Measurements from ENCODE around the gene COL9A3. TPM values are rescaled to one million over a fixed set of nuclear protein-coding genes. Genes with fewer than 3 reads are reported as not detected.
A peak's percentile ranks its signal among the peaks of the same experiment; 100 is the strongest.

Gene COL9A3
- polyA plus RNA-seq, 4 donors, result 3.4 to 12.7 (median 5.9) TPM

GRCh38 chr20:62782149-62782892 is 34.5 kb upstream of the COL9A3 start:
- WGBS, 3 donors, result 84 to 90% (median 88%) methylated on average over 18 of the region's 18 CpGs
- Histone ChIP-seq H3K36me3 (ENCODE audit: control insufficient read depth in 3 of 3, insufficient read depth in 2 of 3, low read depth in 1 of 3, low read length in 3 of 3) (no peaks in the 10 kb centered on the region), H3K27ac (ENCODE audit: low read depth in 1 of 3, low read length in 2 of 3) (no peak overlapping the region), H3K4me1 (ENCODE audit: control insufficient read depth in 3 of 3, insufficient read depth in 2 of 3, low read depth in 1 of 3, low read length in 2 of 3) (peaks cover 0 to 5% (median 0%) of the 10 kb centered on the region in 3 donors), H3K4me3 (ENCODE audit: low read depth in 1 of 3, low read length in 3 of 3) (no peak overlapping the region), H3K9me3 (ENCODE audit: control insufficient read depth in 2 of 2, insufficient read depth in 1 of 2, low read depth in 1 of 2, low read length in 1 of 2) (no peaks in the 10 kb centered on the region), H3K27me3 (ENCODE audit: control insufficient read depth in 3 of 3, insufficient read depth in 3 of 3, low read length in 3 of 3) (no peaks in the 10 kb centered on the region)
- DNase-seq (no peak), FAIRE-seq (no peak)

DNA sequence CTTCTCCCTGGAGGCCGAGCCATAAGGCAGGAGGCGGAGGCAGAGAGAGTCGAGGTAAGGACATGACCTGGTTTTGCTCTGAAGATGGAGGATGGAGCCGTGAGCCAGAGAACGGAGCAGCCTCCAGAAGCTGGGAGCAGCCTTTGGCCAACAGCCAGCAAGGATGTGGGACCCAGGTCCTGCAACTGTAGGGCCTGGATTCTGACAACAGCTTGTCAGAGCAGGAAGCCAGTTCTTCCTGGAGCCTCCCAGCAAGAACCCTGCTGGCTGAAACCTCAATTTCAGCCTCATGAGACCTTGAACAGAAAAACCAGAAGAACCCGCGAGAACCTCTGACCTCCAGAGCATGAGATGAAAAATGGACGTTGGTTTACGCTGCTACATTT is 34.0 kb upstream of the COL9A3 start:
- Histone ChIP-seq H3K36me3 (ENCODE audit: control insufficient read depth in 3 of 3, insufficient read depth in 2 of 3, low read depth in 1 of 3, low read length in 3 of 3) (no peaks in the 10 kb centered on the region), H3K27me3 (ENCODE audit: control insufficient read depth in 3 of 3, insufficient read depth in 3 of 3, low read length in 3 of 3) (no peaks in the 10 kb centered on the region), H3K4me1 (ENCODE audit: control insufficient read depth in 3 of 3, insufficient read depth in 2 of 3, low read depth in 1 of 3, low read length in 2 of 3) (peaks cover 0 to 5% (median 0%) of the 10 kb centered on the region in 3 donors), H3K4me3 (ENCODE audit: low read depth in 1 of 3, low read length in 3 of 3) (no peak overlapping the region), H3K27ac (ENCODE audit: low read depth in 1 of 3, low read length in 2 of 3) (no peak overlapping the region), H3K9me3 (ENCODE audit: control insufficient read depth in 2 of 2, insufficient read depth in 1 of 2, low read depth in 1 of 2, low read length in 1 of 2) (no peaks in the 10 kb centered on the region)
- WGBS, 3 donors, result 50 to 61% (median 60%) methylated on average over 9 of the region's 9 CpGs
- FAIRE-seq (no peak), DNase-seq (no peak)

GRCh38 chr20:62784497-62784896 is 32.4 kb upstream of the COL9A3 start:
- Histone ChIP-seq H3K9me3 (ENCODE audit: control insufficient read depth in 2 of 2, insufficient read depth in 1 of 2, low read depth in 1 of 2, low read length in 1 of 2) (no peaks in the 10 kb centered on the region), H3K27me3 (ENCODE audit: control insufficient read depth in 3 of 3, insufficient read depth in 3 of 3, low read length in 3 of 3) (no peaks in the 10 kb centered on the region), H3K4me1 (ENCODE audit: control insufficient read depth in 3 of 3, insufficient read depth in 2 of 3, low read depth in 1 of 3, low read length in 2 of 3) (peaks cover 0 to 5% (median 0%) of the 10 kb centered on the region in 3 donors), H3K27ac (ENCODE audit: low read depth in 1 of 3, low read length in 2 of 3) (no peak overlapping the region), H3K36me3 (ENCODE audit: control insufficient read depth in 3 of 3, insufficient read depth in 2 of 3, low read depth in 1 of 3, low read length in 3 of 3) (no peaks in the 10 kb centered on the region), H3K4me3 (ENCODE audit: low read depth in 1 of 3, low read length in 3 of 3) (no peak overlapping the region)
- WGBS, 3 donors, result 89 to 92% (median 92%) methylated on average over 16 of the region's 16 CpGs
- FAIRE-seq (no peak), DNase-seq (no peak)

GRCh38 chr20:62785393-62785792 is 31.5 kb upstream of the COL9A3 start:
- FAIRE-seq, result no peak
- H3K36me3 ChIP-seq (ENCODE audit: control insufficient read depth in 3 of 3, insufficient read depth in 2 of 3, low read depth in 1 of 3, low read length in 3 of 3), result no peaks in the 10 kb centered on the region
- 65 to 77% (median 74%) methylated on average over 10 to 11 of the region's 11 CpGs for WGBS, 3 donors
- no peaks in the 10 kb centered on the region for H3K9me3 ChIP-seq (ENCODE audit: control insufficient read depth in 2 of 2, insufficient read depth in 1 of 2, low read depth in 1 of 2, low read length in 1 of 2)
- H3K27me3 ChIP-seq (ENCODE audit: control insufficient read depth in 3 of 3, insufficient read depth in 3 of 3, low read length in 3 of 3), result peaks cover 0 to 1% (median 0%) of the 10 kb centered on the region in 3 donors
- H3K4me1 ChIP-seq (ENCODE audit: control insufficient read depth in 3 of 3, insufficient read depth in 2 of 3, low read depth in 1 of 3, low read length in 2 of 3), result peaks cover 0 to 5% (median 0%) of the 10 kb centered on the region in 3 donors
- H3K27ac ChIP-seq (ENCODE audit: low read depth in 1 of 3, low read length in 2 of 3), result no peak overlapping the region
- no peak for DNase-seq
- H3K4me3 ChIP-seq (ENCODE audit: low read depth in 1 of 3, low read length in 3 of 3), result no peak overlapping the region

DNA sequence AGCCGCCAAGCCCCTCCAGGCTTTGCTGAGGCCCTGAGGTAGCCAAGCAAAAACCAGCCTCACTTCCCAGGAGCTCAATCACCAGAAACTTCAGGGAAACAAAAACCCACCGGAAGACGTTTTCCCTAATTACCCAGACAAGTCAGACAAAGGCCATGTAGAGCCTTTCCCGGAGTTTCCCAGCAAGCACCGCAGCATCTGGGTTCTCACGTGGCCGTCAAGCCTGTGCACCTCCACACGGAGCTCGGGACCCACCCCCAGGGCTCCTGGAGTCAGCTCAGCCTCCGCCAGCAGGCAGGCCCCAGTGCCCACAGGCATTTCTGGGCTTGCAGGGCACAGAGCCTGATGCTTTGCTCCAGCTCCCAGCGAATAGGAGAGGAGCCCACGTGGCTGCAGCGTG is 30.7 kb upstream of the COL9A3 start:
- Histone ChIP-seq H3K27me3 (ENCODE audit: control insufficient read depth in 3 of 3, insufficient read depth in 3 of 3, low read length in 3 of 3) (peaks cover 0 to 3% (median 0%) of the 10 kb centered on the region in 3 donors), H3K36me3 (ENCODE audit: control insufficient read depth in 3 of 3, insufficient read depth in 2 of 3, low read depth in 1 of 3, low read length in 3 of 3) (no peaks in the 10 kb centered on the region), H3K4me3 (ENCODE audit: low read depth in 1 of 3, low read length in 3 of 3) (no peak overlapping the region), H3K9me3 (ENCODE audit: control insufficient read depth in 2 of 2, insufficient read depth in 1 of 2, low read depth in 1 of 2, low read length in 1 of 2) (no peaks in the 10 kb centered on the region), H3K27ac (ENCODE audit: low read depth in 1 of 3, low read length in 2 of 3) (no peak overlapping the region), H3K4me1 (ENCODE audit: control insufficient read depth in 3 of 3, insufficient read depth in 2 of 3, low read depth in 1 of 3, low read length in 2 of 3) (peaks cover 0 to 5% (median 0%) of the 10 kb centered on the region in 3 donors)
- DNase-seq (no peak), FAIRE-seq (no peak)
- whole genome bisulfite sequencing, 3 donors, result 82 to 95% (median 85%) methylated on average over 13 of the region's 13 CpGs

- peaks cover 0 to 5% (median 0%) of the 10 kb centered on the region in 3 donors for H3K4me1 ChIP-seq (ENCODE audit: control insufficient read depth in 3 of 3, insufficient read depth in 2 of 3, low read depth in 1 of 3, low read length in 2 of 3)
- H3K27ac ChIP-seq (ENCODE audit: low read depth in 1 of 3, low read length in 2 of 3), result no peak overlapping the region
- DNase-seq (no peak), FAIRE-seq (no peak)
- no peaks in the 10 kb centered on the region for H3K9me3 ChIP-seq (ENCODE audit: control insufficient read depth in 2 of 2, insufficient read depth in 1 of 2, low read depth in 1 of 2, low read length in 1 of 2)
- H3K4me3 ChIP-seq (ENCODE audit: low read depth in 1 of 3, low read length in 3 of 3), result no peak overlapping the region
- peaks cover 0 to 3% (median 0%) of the 10 kb centered on the region in 3 donors for H3K27me3 ChIP-seq (ENCODE audit: control insufficient read depth in 3 of 3, insufficient read depth in 3 of 3, low read length in 3 of 3)
- WGBS, 3 donors, result 55 to 74% (median 66%) methylated on average over 7 of the region's 7 CpGs
- H3K36me3 ChIP-seq (ENCODE audit: control insufficient read depth in 3 of 3, insufficient read depth in 2 of 3, low read depth in 1 of 3, low read length in 3 of 3), result no peaks in the 10 kb centered on the region
Measured at GRCh38 chr20:62787321-62787720, 29.5 kb upstream of the COL9A3 start.

GRCh38 chr20:62787866-62788265 is 29.0 kb upstream of the COL9A3 start:
- H3K9me3 ChIP-seq (ENCODE audit: control insufficient read depth in 2 of 2, insufficient read depth in 1 of 2, low read depth in 1 of 2, low read length in 1 of 2), result no peaks in the 10 kb centered on the region
- peaks cover 0 to 5% (median 0%) of the 10 kb centered on the region in 3 donors for H3K4me1 ChIP-seq (ENCODE audit: control insufficient read depth in 3 of 3, insufficient read depth in 2 of 3, low read depth in 1 of 3, low read length in 2 of 3)
- WGBS, 3 donors, result 14 to 54% (median 36%) methylated on average over 5 of the region's 5 CpGs
- H3K27ac ChIP-seq (ENCODE audit: low read depth in 1 of 3, low read length in 2 of 3), result no peak overlapping the region
- FAIRE-seq, result no peak
- H3K4me3 ChIP-seq (ENCODE audit: low read depth in 1 of 3, low read length in 3 of 3), result no peak overlapping the region
- H3K36me3 ChIP-seq (ENCODE audit: control insufficient read depth in 3 of 3, insufficient read depth in 2 of 3, low read depth in 1 of 3, low read length in 3 of 3), result no peaks in the 10 kb centered on the region
- H3K27me3 ChIP-seq (ENCODE audit: control insufficient read depth in 3 of 3, insufficient read depth in 3 of 3, low read length in 3 of 3), result peaks cover 0 to 3% (median 0%) of the 10 kb centered on the region in 3 donors
- DNase-seq, result peak in 1 of 2 donors; percentile 87

- Histone ChIP-seq H3K27ac (ENCODE audit: low read depth in 1 of 3, low read length in 2 of 3) (no peak overlapping the region), H3K36me3 (ENCODE audit: control insufficient read depth in 3 of 3, insufficient read depth in 2 of 3, low read depth in 1 of 3, low read length in 3 of 3) (no peaks in the 10 kb centered on the region), H3K4me3 (ENCODE audit: low read depth in 1 of 3, low read length in 3 of 3) (no peak overlapping the region), H3K27me3 (ENCODE audit: control insufficient read depth in 3 of 3, insufficient read depth in 3 of 3, low read length in 3 of 3) (peaks cover 0 to 7% (median 0%) of the 10 kb centered on the region in 3 donors), H3K4me1 (ENCODE audit: control insufficient read depth in 3 of 3, insufficient read depth in 2 of 3, low read depth in 1 of 3, low read length in 2 of 3) (peaks cover 0 to 6% (median 1%) of the 10 kb centered on the region in 3 donors), H3K9me3 (ENCODE audit: control insufficient read depth in 2 of 2, insufficient read depth in 1 of 2, low read depth in 1 of 2, low read length in 1 of 2) (no peaks in the 10 kb centered on the region)
- no peak for FAIRE-seq
- no peak for DNase-seq
- 74 to 85% (median 82%) methylated on average over 15 of the region's 15 CpGs for WGBS, 3 donors
Measured at GRCh38 chr20:62788607-62789006, 28.2 kb upstream of the COL9A3 start.
